Type B pancreatic cell (in vitro differentiated cells): ENCODE results near the gene ANKRD66. TPM values are rescaled to one million over a fixed set of nuclear protein-coding genes. Genes with fewer than 3 reads are reported as not detected.
"Not testable (repeated sequence)": the region's sequence is repeated elsewhere in the genome, so short reads cannot be mapped to it uniquely, and the experiment has no call there.

Experiments used
- DNase-seq: peaks from one replicate; pipeline ENCODE4 v3.0.0; 2021; ENCODE audit warnings: mixed read lengths; ENCODE audit not compliant: unreplicated experiment; ENCODE audit errors: extremely low spot score
- H3K27ac Mint-ChIP-seq: 2 replicates; pipeline ENCODE4 v1.8.0; 2021; ENCODE audit warnings: mild to moderate bottlenecking, mixed read lengths
- H3K27me3 Mint-ChIP-seq: 2 replicates; pipeline ENCODE4 v1.8.0; 2021; ENCODE audit warnings: mixed read lengths
- H3K36me3 Mint-ChIP-seq: 2 replicates; pipeline ENCODE4 v1.8.0; 2021; ENCODE audit warnings: mixed read lengths
- H3K4me1 Mint-ChIP-seq: one replicate; pipeline ENCODE4 v1.8.0; 2021; ENCODE audit warnings: mixed read lengths; ENCODE audit not compliant: unreplicated experiment
- H3K4me3 Mint-ChIP-seq: 2 replicates; pipeline ENCODE4 v1.8.0; 2021; ENCODE audit warnings: mild to moderate bottlenecking, mixed read lengths
- H3K9me3 Mint-ChIP-seq: 2 replicates; pipeline ENCODE4 v1.8.0; 2021; ENCODE audit warnings: mixed read lengths
- total RNA-seq: library from RNA; stranded (reverse); gene quantifications from 2 replicates; pipeline ENCODE4 v1.2.1, GENCODE V29; 2021; ENCODE audit warnings: low replicate concordance
- TF ChIP-seq, protein P1 (sequence below): fragments of 200-600 bp; sonication (generic); conservative IDR thresholded peaks from 2 replicates; pipeline ENCODE4 v1.5.0; 2021; ENCODE audit warnings: antibody characterized with exemption, mild to moderate bottlenecking

ANKRD66 gene
- total RNA-seq, 1 donor from 2014 or later: 0.34 TPM

- DNase-seq: no peak
- TF ChIP-seq, protein P1, sequence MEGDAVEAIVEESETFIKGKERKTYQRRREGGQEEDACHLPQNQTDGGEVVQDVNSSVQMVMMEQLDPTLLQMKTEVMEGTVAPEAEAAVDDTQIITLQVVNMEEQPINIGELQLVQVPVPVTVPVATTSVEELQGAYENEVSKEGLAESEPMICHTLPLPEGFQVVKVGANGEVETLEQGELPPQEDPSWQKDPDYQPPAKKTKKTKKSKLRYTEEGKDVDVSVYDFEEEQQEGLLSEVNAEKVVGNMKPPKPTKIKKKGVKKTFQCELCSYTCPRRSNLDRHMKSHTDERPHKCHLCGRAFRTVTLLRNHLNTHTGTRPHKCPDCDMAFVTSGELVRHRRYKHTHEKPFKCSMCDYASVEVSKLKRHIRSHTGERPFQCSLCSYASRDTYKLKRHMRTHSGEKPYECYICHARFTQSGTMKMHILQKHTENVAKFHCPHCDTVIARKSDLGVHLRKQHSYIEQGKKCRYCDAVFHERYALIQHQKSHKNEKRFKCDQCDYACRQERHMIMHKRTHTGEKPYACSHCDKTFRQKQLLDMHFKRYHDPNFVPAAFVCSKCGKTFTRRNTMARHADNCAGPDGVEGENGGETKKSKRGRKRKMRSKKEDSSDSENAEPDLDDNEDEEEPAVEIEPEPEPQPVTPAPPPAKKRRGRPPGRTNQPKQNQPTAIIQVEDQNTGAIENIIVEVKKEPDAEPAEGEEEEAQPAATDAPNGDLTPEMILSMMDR: no peak
- no peaks in the 10 kb centered on the region for H3K36me3 Mint-ChIP-seq
- H3K9me3 Mint-ChIP-seq: peaks cover 7% of the 10 kb centered on the region
- no peaks in the 10 kb centered on the region for H3K27me3 Mint-ChIP-seq
- H3K4me1 Mint-ChIP-seq: no peaks in the 10 kb centered on the region
- no peak overlapping the region for H3K4me3 Mint-ChIP-seq
- H3K27ac Mint-ChIP-seq: no peak overlapping the region
Observed at GRCh38 chr6:46773201-46773855, 26.6 kb downstream of the ANKRD66 start.

DNA sequence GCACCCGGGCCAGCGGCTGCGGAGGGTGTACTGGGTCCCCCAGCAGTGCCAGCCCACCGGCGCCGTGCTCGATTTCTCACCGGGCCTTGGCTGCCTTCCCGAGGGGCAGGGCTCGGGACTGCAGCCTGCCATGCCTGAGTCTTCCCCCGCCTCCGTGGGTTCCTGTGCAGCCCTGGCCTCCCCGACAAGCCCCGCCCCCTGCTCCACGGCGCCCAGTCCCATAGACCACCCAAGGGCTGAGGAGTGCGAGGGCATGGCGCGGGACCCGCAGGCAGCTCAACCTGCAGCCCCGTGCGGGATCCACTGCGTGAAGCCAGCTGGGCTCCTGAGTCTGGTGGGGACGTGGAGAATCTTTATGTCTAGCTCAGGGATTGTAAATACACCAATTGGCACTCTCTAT, 28.0 kb downstream of the ANKRD66 start:
- not testable (repeated sequence) for H3K4me3 Mint-ChIP-seq, H3K9me3 Mint-ChIP-seq, DNase-seq, H3K27me3 Mint-ChIP-seq, H3K27ac Mint-ChIP-seq, H3K4me1 Mint-ChIP-seq, H3K36me3 Mint-ChIP-seq

DNA sequence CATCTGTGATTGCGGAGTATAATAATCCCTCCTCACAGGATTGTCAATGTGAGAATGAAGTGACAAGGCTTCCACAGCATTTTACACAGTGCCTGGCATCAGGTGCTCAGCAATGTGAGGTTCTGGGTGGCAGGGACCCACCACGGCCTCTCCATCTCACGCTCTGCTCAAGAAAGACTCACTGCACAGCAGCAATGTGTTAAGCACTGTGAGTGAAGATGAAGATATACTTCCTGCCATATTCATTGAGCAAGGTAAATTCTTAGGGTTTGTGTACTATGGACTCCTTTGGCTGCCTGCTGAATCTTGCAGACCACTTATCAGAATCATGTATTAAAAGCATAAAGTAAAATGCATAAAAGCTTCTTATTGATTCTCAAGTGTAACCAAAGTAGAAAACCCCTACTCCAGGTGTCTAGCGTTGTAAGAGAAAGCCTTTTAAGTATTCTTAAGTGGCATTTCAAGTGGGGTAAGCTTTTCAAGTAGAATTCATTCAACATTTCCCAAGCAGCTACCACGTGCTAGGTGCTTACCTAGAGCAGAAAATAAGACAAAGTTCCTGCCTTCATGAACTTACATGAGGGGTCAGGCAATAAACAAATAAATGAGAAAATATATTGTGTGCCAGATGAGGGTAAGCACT, 29.5 kb downstream of the ANKRD66 start:
- Mint-ChIP-seq H3K36me3 (no peaks in the 10 kb centered on the region), H3K4me3 (no peak overlapping the region), H3K4me1 (no peaks in the 10 kb centered on the region), H3K9me3 (peaks cover 7% of the 10 kb centered on the region), H3K27me3 (no peaks in the 10 kb centered on the region), H3K27ac (no peak overlapping the region)
- DNase-seq: no peak
- TF ChIP-seq, protein P1: no peak

GRCh38 chr6:46777476-46778346, 31.0 kb downstream of the ANKRD66 start:
- no peaks in the 10 kb centered on the region for H3K4me1 Mint-ChIP-seq
- H3K36me3 Mint-ChIP-seq: no peaks in the 10 kb centered on the region
- no peak overlapping the region for H3K27ac Mint-ChIP-seq
- no peaks in the 10 kb centered on the region for H3K27me3 Mint-ChIP-seq
- H3K9me3 Mint-ChIP-seq: peaks cover 7% of the 10 kb centered on the region
- H3K4me3 Mint-ChIP-seq: no peak overlapping the region
- DNase-seq: no peak
- TF ChIP-seq, protein P1: no peak

DNA sequence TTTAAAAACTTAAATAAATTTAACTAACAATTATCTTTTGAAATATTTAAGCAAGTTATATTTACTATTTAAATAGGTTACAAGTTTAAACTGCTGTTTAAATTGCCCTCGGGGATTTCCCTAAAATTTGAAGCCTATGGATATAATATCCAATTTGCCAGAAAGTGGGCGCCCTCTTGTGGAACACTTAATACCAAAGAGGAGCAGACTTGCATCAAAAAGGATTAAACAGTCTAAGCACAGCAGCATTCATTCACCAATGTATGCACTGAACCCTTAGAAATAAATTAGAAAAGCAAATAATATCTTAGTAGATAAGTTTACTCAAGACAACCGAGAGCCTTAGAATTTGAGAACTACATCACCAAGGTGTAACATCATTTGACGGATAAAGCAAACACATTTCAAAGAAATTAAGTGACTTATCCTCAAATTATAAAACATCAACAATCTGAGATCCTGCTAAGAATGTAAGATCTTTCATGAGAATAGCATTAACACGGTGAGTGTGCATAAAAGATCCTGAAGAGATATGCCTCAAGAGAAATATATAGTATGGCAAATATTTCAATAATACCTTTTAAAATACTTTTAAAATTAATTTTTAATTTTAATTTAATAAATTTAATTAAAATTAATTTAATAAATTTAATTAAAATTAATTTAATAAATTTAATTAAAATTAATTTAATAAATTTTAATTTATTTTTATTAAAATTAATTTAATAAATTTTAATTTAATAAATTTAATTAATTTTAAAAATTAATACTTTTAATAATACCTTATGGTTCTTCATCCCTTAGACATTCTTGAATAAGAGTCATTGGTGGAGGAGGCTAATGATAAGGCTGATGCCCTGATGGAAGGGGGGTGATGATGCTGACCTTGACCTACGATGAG, 35.0 kb downstream of the ANKRD66 start:
- H3K27me3 Mint-ChIP-seq: no peaks in the 10 kb centered on the region
- no peak overlapping the region for H3K4me3 Mint-ChIP-seq
- H3K9me3 Mint-ChIP-seq: no peaks in the 10 kb centered on the region
- no peak for DNase-seq
- no peak overlapping the region for H3K27ac Mint-ChIP-seq
- TF ChIP-seq, protein P1: peak; percentile 90
- H3K4me1 Mint-ChIP-seq: no peaks in the 10 kb centered on the region
- no peaks in the 10 kb centered on the region for H3K36me3 Mint-ChIP-seq
